T-cell (primary cell): ENCODE data around the gene NECAB2. TPM values are rescaled to one million over a fixed set of nuclear protein-coding genes. Genes with fewer than 3 reads are reported as not detected.

ENCODE experiments used
- ATAC-seq, 4 experiments: fragments of 200-7000 bp in 3 of 4; fragments of 150-1000 bp in 1 of 4; cut with Tn5 transposase; replicated peaks in 1 of 4; 1 replicate in 3 of 4; 2 replicates in 1 of 4; pipeline ENCODE4 v1.10.0; 2021; ENCODE audit warnings: moderate library complexity in 3 of 4, mild to moderate bottlenecking in 2 of 4, moderate number of reproducible peaks in 1 of 4
- CTCF ChIA-PET, 2 donors: fragments of 300-600 bp; sonication (Branson Sonifier 250); formaldehyde crosslinking; loops; one replicate each; lab custom pipeline; 2022; ENCODE audit warnings: antibody characterized with exemption in 2 of 2; lab: Charles Lee
- POLR2A ChIA-PET, 2 donors: fragments of 300-600 bp; sonication (Branson Sonifier 250); formaldehyde crosslinking; loops; one replicate each; lab custom pipeline; 2022; ENCODE audit warnings: antibody characterized with exemption in 2 of 2; lab: Charles Lee
- DNase-seq, 35 experiments: peaks; one replicate each; pipeline versions ENCODE4 v3.0.0 to v3.0.0-alpha.2; 2013 to 2023
- H3K27ac ChIP-seq: one replicate; pipeline ENCODE4 v1.5.1; 2013; ENCODE audit warnings: low read length
- H3K27me3 ChIP-seq, 2 experiments: replicated peaks in 1 of 2; 1 replicate in 1 of 2; 2 replicates in 1 of 2; pipeline versions ENCODE4 v1.6.1 to v1.7.0; 2013; ENCODE audit warnings: low read length in 1 of 2, mixed read lengths in 1 of 2; ENCODE audit not compliant: control insufficient read depth in 2 of 2, insufficient read depth in 2 of 2; ENCODE audit errors: extremely low read depth in 1 of 2
- H3K36me3 ChIP-seq, 2 donors: 1 replicate in 1 of 2; 2 replicates in 1 of 2; pipeline versions ENCODE4 v1.6.1 to v1.7.0; 2013; ENCODE audit warnings: low read length in 1 of 2; ENCODE audit not compliant: control insufficient read depth in 2 of 2, insufficient read depth in 1 of 2; ENCODE audit errors: extremely low read depth in 1 of 2
- H3K4me1 ChIP-seq, 2 experiments: 1 replicate in 1 of 2; 2 replicates in 1 of 2; pipeline versions ENCODE4 v1.6.1 to v1.7.0; 2013; ENCODE audit warnings: low read length in 2 of 2, mixed read lengths in 1 of 2; ENCODE audit not compliant: insufficient read depth in 2 of 2, control insufficient read depth in 1 of 2; ENCODE audit errors: extremely low read depth in 1 of 2
- H3K4me3 ChIP-seq, 2 donors: 1 replicate in 1 of 2; 2 replicates in 1 of 2; pipeline versions ENCODE4 v1.5.1 to v1.7.0; 2013; ENCODE audit warnings: mild to moderate bottlenecking in 2 of 2, low read length in 1 of 2, moderate library complexity in 1 of 2; ENCODE audit not compliant: control insufficient read depth in 1 of 2; ENCODE audit errors: extremely low read depth in 1 of 2
- H3K9me3 ChIP-seq: 2 replicates; pipeline ENCODE4 v1.7.0; 2013
- H3K27ac Mint-ChIP-seq, 2 donors: one replicate each; pipeline ENCODE4 v1.8.0; 2020 to 2021; ENCODE audit warnings: mild to moderate bottlenecking in 2 of 2, mixed read lengths in 2 of 2
- H3K27me3 Mint-ChIP-seq, 2 donors: one replicate each; pipeline ENCODE4 v1.8.0; 2021 to 2022; ENCODE audit warnings: mixed read lengths in 2 of 2
- H3K36me3 Mint-ChIP-seq: one replicate; pipeline ENCODE4 v1.8.0; 2021; ENCODE audit warnings: mixed read lengths
- H3K4me1 Mint-ChIP-seq, 3 donors: one replicate each; pipeline ENCODE4 v1.8.0; 2020 to 2022; ENCODE audit warnings: mixed read lengths in 3 of 3, mild to moderate bottlenecking in 1 of 3
- H3K4me3 Mint-ChIP-seq, 3 donors: one replicate each; pipeline ENCODE4 v1.8.0; 2020 to 2022; ENCODE audit warnings: mild to moderate bottlenecking in 3 of 3, mixed read lengths in 3 of 3, moderate library complexity in 3 of 3
- H3K9me3 Mint-ChIP-seq, 3 donors: one replicate each; pipeline ENCODE4 v1.8.0; 2020 to 2022; ENCODE audit warnings: mixed read lengths in 3 of 3
- WGBS: methylation state at CpG from one replicate; pipeline ENCODE4 v1.1.5; 2013; ENCODE audit warnings: missing lambda C conversion rate; ENCODE audit not compliant: insufficient coverage; 5-methylcytosine and 5-hydroxymethylcytosine counted together
- total RNA-seq, 35 experiments: library from RNA in 6 of 35; stranded (reverse) in 6 of 35; fragments of 120-200 nt in 1 of 35; gene quantifications; one replicate each; pipeline versions ENCODE4 v1.2.1 to v1.2.4 and lab custom pipeline; 2013 to 2026

NECAB2 gene
- total RNA-seq, 5 donors from 2014 or later (not counting 1 experiment from before 2014, with no cell fraction given): not detected

DNA sequence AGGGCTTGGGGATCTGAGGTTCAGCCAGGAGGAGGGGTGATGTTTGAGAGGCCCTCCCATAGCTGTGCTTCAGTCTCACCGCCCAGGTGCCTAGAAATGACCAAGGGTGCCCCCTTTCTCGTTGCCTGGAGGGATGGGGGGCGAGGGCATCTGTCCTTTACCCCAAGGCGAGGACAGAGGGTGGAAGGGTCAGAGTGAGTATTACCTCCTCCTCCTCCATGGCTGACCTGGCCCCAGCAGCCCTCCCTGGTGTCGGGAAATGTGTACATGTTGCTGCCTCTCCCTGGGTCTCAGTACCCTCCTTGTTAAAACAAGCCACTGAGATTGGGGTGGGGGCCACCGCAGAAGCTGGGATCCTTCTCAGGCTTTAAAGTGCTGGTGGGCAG, 2.4 kb downstream of the NECAB2 start:
- Histone ChIP-seq H3K27ac (no peak overlapping the region), H3K9me3 (no peaks in the 10 kb centered on the region), H3K27me3 (peaks cover 0 to 62% of the 10 kb centered on the region in 2 experiments), H3K4me1 (peaks cover 0 to 3% of the 10 kb centered on the region in 2 experiments), H3K4me3 (no peak overlapping the region), H3K36me3 (no peaks in the 10 kb centered on the region)
- Mint-ChIP-seq H3K4me1 (peaks cover 0 to 7% (median 2%) of the 10 kb centered on the region in 3 donors), H3K4me3 (no peak overlapping the region), H3K36me3 (no peaks in the 10 kb centered on the region), H3K27ac (no peak overlapping the region), H3K9me3 (no peaks in the 10 kb centered on the region), H3K27me3 (peaks cover 15 to 38% of the 10 kb centered on the region in 2 donors)
- DNase-seq (no peak), ATAC-seq (no peak)
- POLR2A ChIA-PET: no interaction called here
- 67% methylated on average over 1 of the region's 6 CpGs for WGBS
- CTCF ChIA-PET: no interaction called here

- Histone ChIP-seq H3K4me1 (peaks cover 0 to 3% of the 10 kb centered on the region in 2 experiments), H3K27ac (no peak overlapping the region), H3K4me3 (no peak overlapping the region), H3K27me3 (peaks cover 0 to 66% of the 10 kb centered on the region in 2 experiments), H3K9me3 (no peaks in the 10 kb centered on the region), H3K36me3 (no peaks in the 10 kb centered on the region)
- ChIA-PET POLR2A (no interaction called here), CTCF (no interaction called here)
- WGBS: 70% methylated on average over 20 of the region's 27 CpGs
- H3K27me3 Mint-ChIP-seq: peaks cover 18 to 40% of the 10 kb centered on the region in 2 donors
- DNase-seq (no peak), ATAC-seq (no peak)
- H3K36me3 Mint-ChIP-seq: no peaks in the 10 kb centered on the region
- no peaks in the 10 kb centered on the region for H3K9me3 Mint-ChIP-seq
- no peak overlapping the region for H3K4me3 Mint-ChIP-seq
- H3K27ac Mint-ChIP-seq: no peak overlapping the region
- peaks cover 0 to 7% (median 2%) of the 10 kb centered on the region in 3 donors for H3K4me1 Mint-ChIP-seq
Observed at GRCh38 chr16:83971165-83972130, 3.4 kb downstream of the NECAB2 start.

- Histone ChIP-seq H3K4me3 (no peak overlapping the region), H3K9me3 (no peaks in the 10 kb centered on the region), H3K4me1 (peaks cover 0 to 3% of the 10 kb centered on the region in 2 experiments), H3K36me3 (no peaks in the 10 kb centered on the region), H3K27me3 (peaks cover 0 to 66% of the 10 kb centered on the region in 2 experiments), H3K27ac (no peak overlapping the region)
- ChIA-PET CTCF (no interaction called here), POLR2A (no interaction called here)
- Mint-ChIP-seq H3K27me3 (peaks cover 21 to 40% of the 10 kb centered on the region in 2 donors), H3K4me3 (no peak overlapping the region), H3K4me1 (peaks cover 0 to 7% (median 2%) of the 10 kb centered on the region in 3 donors), H3K9me3 (no peaks in the 10 kb centered on the region), H3K27ac (no peak overlapping the region), H3K36me3 (no peaks in the 10 kb centered on the region)
- 79% methylated on average over 16 of the region's 19 CpGs for WGBS
- no peak for DNase-seq
- no peak for ATAC-seq
Observed at GRCh38 chr16:83972256-83973008, 4.4 kb downstream of the NECAB2 start.

DNA sequence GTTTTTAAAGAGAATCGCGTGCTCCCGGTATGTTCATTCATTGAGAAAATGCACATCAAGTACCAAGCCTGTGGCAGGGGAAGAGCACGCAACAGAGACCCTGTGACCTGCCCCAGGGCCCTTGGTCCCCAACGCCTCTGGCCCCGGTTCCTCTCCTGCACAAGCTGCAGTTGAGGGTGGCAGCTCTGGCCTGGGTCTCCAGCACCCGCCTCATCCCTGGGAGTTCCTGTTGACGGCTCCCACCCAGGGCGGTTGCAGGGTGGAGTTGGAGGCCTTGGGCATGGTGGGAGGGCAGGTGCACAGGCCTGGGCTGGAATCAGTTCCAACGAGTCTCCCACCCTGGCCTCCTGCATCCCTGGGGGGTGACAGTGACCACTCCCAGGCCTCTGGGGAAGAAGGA, 5.0 kb downstream of the NECAB2 start:
- Mint-ChIP-seq H3K9me3 (peaks cover 0 to 2% (median 2%) of the 10 kb centered on the region in 3 donors), H3K27ac (no peak overlapping the region), H3K27me3 (peaks cover 17 to 37% of the 10 kb centered on the region in 2 donors), H3K4me3 (no peak overlapping the region), H3K36me3 (no peaks in the 10 kb centered on the region), H3K4me1 (peaks cover 0 to 4% (median 0%) of the 10 kb centered on the region in 3 donors)
- POLR2A ChIA-PET: no interaction called here
- ATAC-seq (no peak), DNase-seq (no peak)
- WGBS: 76% methylated on average over 5 of the region's 10 CpGs
- peaks cover 0 to 3% of the 10 kb centered on the region in 2 experiments for H3K4me1 ChIP-seq
- H3K27ac ChIP-seq: no peak overlapping the region
- CTCF ChIA-PET: no interaction called here
- H3K4me3 ChIP-seq: no peak overlapping the region
- peaks cover 0 to 64% of the 10 kb centered on the region in 2 experiments for H3K27me3 ChIP-seq
- no peaks in the 10 kb centered on the region for H3K9me3 ChIP-seq
- no peaks in the 10 kb centered on the region for H3K36me3 ChIP-seq

DNA sequence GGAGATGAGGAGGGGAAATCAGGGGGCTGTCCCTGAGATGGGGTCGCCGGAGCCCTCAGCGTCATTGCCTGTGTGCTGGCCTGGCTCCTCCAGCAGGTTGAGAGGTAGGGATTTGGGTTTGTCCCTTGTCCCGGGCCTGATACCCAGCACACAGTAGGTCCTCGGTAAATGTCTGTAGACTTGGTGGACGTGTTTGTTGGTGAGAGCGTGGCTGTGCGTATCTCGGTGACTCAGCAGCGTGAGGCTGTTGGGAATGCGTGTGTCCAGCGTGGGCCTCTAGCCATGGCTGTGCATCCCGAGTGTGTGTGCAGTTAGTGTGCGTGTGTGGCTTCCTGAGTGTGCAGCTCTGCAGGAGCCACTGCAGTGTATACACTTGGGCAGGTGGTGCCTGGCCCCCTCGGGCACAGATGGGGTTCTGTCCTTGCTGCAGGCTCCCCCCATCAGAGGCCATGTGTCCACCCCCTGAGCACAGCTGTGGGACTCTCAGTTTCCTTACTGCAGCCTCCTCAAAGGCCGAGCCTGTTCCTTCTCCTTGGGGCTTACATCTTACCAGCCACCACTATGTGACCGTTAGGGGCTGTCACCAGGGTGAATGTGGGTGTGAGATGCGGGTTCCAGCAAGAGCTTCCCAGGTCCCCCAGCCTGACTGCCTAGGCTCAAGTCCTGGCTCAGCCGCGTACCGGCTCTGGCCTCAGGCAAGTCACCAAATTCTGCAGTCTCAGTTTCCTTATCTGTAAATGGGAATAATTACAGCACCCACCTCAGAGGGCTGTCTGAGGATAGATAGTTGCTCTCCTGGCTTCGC, 5.7 kb downstream of the NECAB2 start:
- peaks cover 0 to 67% of the 10 kb centered on the region in 2 experiments for H3K27me3 ChIP-seq
- CTCF ChIA-PET: no interaction called here
- WGBS: 73% methylated on average over 15 of the region's 22 CpGs
- H3K4me3 ChIP-seq: no peak overlapping the region
- H3K9me3 Mint-ChIP-seq: peaks cover 0 to 9% (median 8%) of the 10 kb centered on the region in 3 donors
- peaks cover 17 to 37% of the 10 kb centered on the region in 2 donors for H3K27me3 Mint-ChIP-seq
- no peak overlapping the region for H3K27ac Mint-ChIP-seq
- no peak overlapping the region for H3K27ac ChIP-seq
- H3K36me3 ChIP-seq: no peaks in the 10 kb centered on the region
- POLR2A ChIA-PET: no interaction called here
- no peak for ATAC-seq
- H3K4me1 ChIP-seq: peaks cover 0 to 3% of the 10 kb centered on the region in 2 experiments
- no peak for DNase-seq
- H3K36me3 Mint-ChIP-seq: no peaks in the 10 kb centered on the region
- H3K4me3 Mint-ChIP-seq: no peak overlapping the region
- H3K4me1 Mint-ChIP-seq: peaks cover 0 to 4% (median 0%) of the 10 kb centered on the region in 3 donors
- H3K9me3 ChIP-seq: no peaks in the 10 kb centered on the region

DNA sequence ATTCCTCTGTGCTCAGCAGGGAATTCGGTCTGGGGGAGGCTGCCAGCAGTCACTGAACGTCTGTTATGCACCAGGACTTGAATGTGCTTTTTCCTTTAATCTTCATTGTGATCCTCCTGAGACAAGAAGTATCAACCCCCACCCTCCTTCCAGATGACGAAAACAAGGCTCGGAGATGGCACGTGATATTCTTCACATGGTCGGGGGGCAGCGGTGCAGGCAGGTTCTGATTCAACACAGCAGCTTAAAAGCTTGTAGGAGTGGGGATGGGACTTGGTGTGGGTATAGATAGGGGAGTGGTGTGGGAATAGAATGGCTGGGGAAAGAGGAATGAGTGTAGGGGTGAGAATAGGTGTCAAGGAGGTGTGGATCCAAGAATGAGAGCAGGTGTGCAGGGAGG, 6.4 kb downstream of the NECAB2 start:
- DNase-seq: no peak
- POLR2A ChIA-PET: no interaction called here
- no peak overlapping the region for H3K4me3 Mint-ChIP-seq

More for the DNA sequence above, 6.4 kb downstream of the NECAB2 start:
- Histone ChIP-seq H3K27ac (no peak overlapping the region), H3K4me3 (no peak overlapping the region), H3K9me3 (no peaks in the 10 kb centered on the region), H3K4me1 (no peaks in the 10 kb centered on the region), H3K27me3 (peaks cover 0 to 63% of the 10 kb centered on the region in 2 experiments), H3K36me3 (no peaks in the 10 kb centered on the region)
- 60% methylated on average over 1 of the region's 7 CpGs for WGBS
- no peak for ATAC-seq
- Mint-ChIP-seq H3K27ac (no peak overlapping the region), H3K27me3 (peaks cover 17 to 34% of the 10 kb centered on the region in 2 donors), H3K36me3 (no peaks in the 10 kb centered on the region), H3K9me3 (peaks cover 0 to 13% (median 8%) of the 10 kb centered on the region in 3 donors), H3K4me1 (peaks cover 0 to 2% (median 0%) of the 10 kb centered on the region in 3 donors)
- CTCF ChIA-PET: no interaction called here
